ENCODE results near the gene DPAGT1.

DNA sequence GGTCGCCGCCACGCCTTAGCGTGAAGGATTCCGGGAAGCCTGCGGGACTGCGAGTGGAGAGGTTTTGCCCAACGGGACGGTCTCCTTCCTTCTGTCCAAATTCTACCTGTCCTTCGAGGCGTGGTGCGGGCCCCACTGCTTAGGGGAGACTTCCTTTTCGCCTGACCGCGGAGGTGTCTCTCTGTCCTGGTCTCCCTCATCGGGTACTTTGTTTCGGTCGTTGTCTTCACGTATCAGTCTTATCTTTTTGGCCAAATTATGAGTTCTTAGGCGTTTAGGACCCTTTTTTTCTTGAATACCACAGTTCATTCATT, 20.1 kb upstream of the DPAGT1 start:
- TF ChIP-seq CTCF (conservative IDR thresholded peaks at IDR 0.05; ENCODE audit: low read depth, low read length) (no peak), EZH2 (IDR thresholded peaks at IDR 0.05; ENCODE audit: borderline replicate concordance, low read depth, low read length, poor library complexity, severe bottlenecking) (no peak)
